OCI-LY3 (cell line): ENCODE data around the gene ZFYVE28.

Source experiments
- CTCF ChIP-seq: fragments of 200-600, 300-600 bp; sonication (generic); IDR thresholded peaks from 2 replicates; pipeline ENCODE4 v1.5.1; 2014; ENCODE audit warnings: antibody characterized with exemption, low read length, low read depth
- EZH2phosphoT487 ChIP-seq: fragments of 200-600 bp; shearing (Covaris generic); IDR thresholded peaks from 2 replicates; pipeline ENCODE4 v1.6.1; 2018; ENCODE audit warnings: antibody characterized with exemption, mixed run types, low read depth

- TF ChIP-seq CTCF (no peak), EZH2phosphoT487 (no peak)
Observed at GRCh38 chr4:2343476-2343875, 75.0 kb downstream of the ZFYVE28 start.
